Thymus (tissue), 11 donors: ENCODE measurements around the gene LEUTX. TPM values are rescaled to one million over a fixed set of nuclear protein-coding genes. Genes with fewer than 3 reads are reported as not detected.

Experiments
- DNase-seq, 9 donors: peaks; one replicate each; pipeline ENCODE4 v3.0.0-alpha.2; 2013; ENCODE audit warnings: low spot score in 9 of 9, low read depth in 6 of 9, missing footprints in 1 of 9
- H3K27ac ChIP-seq, 2 donors: one replicate each; pipeline ENCODE4 v1.5.1; 2013; ENCODE audit warnings: control low read depth in 1 of 2, low read depth in 1 of 2, low read length in 1 of 2, mild to moderate bottlenecking in 1 of 2, moderate library complexity in 1 of 2
- H3K27me3 ChIP-seq, 2 donors: one replicate each; pipeline ENCODE4 v1.5.1; 2013; ENCODE audit warnings: low read length in 1 of 2; ENCODE audit not compliant: control insufficient read depth in 2 of 2, insufficient read depth in 1 of 2
- H3K36me3 ChIP-seq, 2 donors: one replicate each; pipeline ENCODE4 v1.5.1; 2013; ENCODE audit warnings: low read length in 1 of 2, mild to moderate bottlenecking in 1 of 2, moderate library complexity in 1 of 2; ENCODE audit not compliant: control insufficient read depth in 2 of 2, insufficient read depth in 2 of 2
- H3K4me1 ChIP-seq, 2 donors: one replicate each; pipeline ENCODE4 v1.5.1; 2013; ENCODE audit warnings: low read length in 2 of 2; ENCODE audit not compliant: control insufficient read depth in 2 of 2, insufficient read depth in 2 of 2
- H3K4me3 ChIP-seq, 2 donors: one replicate each; pipeline ENCODE4 v1.5.1; 2013; ENCODE audit warnings: low read length in 2 of 2, control low read depth in 1 of 2, mild to moderate bottlenecking in 1 of 2
- H3K9me3 ChIP-seq, 2 donors: one replicate each; pipeline ENCODE4 v1.5.1; 2013; ENCODE audit warnings: low read length in 1 of 2, mild to moderate bottlenecking in 1 of 2; ENCODE audit not compliant: control insufficient read depth in 2 of 2, insufficient read depth in 1 of 2
- WGBS: extraction: QIAGEN DNeasy Blood & Tissue Kit; methylation state at CpG from one replicate; pipeline ENCODE4 v1.1.7; 2013; 5-methylcytosine and 5-hydroxymethylcytosine counted together
- polyA plus RNA-seq: library from polyadenylated mRNA; stranded (reverse); fragments of 200-250 nt; gene quantifications from one replicate; pipeline ENCODE4 v1.2.3, GENCODE V29; 2013
- total RNA-seq: library from RNA; stranded (reverse); fragments of 120-200 nt; gene quantifications from one replicate; pipeline ENCODE4 v1.2.4, GENCODE V29; 2013
- donor health status: healthy.

Gene LEUTX
- total and polyA plus RNA-seq, 2 donors: 0.09 to 0.46 TPM

GRCh38 chr19:39824143-39825092 is 45.8 kb downstream of the LEUTX start:
- 11% methylated on average over 47 of the region's 47 CpGs for WGBS
- Histone ChIP-seq H3K4me3 (peak overlapping the region; percentile 73 to 74), H3K27ac (peak overlapping the region; percentile 56 to 74), H3K4me1 (peaks cover 11 to 16% of the 10 kb centered on the region in 2 donors), H3K36me3 (peaks cover 36 to 38% of the 10 kb centered on the region in 2 donors), H3K27me3 (no peaks in the 10 kb centered on the region), H3K9me3 (no peaks in the 10 kb centered on the region)
- peak; percentile 74 to 95 (median 85) for DNase-seq

GRCh38 chr19:39825093-39825463 is 46.4 kb downstream of the LEUTX start:
- Histone ChIP-seq H3K27ac (peak overlapping the region in 1 of 2 donors; percentile 71), H3K4me3 (no peak overlapping the region), H3K9me3 (no peaks in the 10 kb centered on the region), H3K36me3 (peaks cover 43 to 44% of the 10 kb centered on the region in 2 donors), H3K27me3 (no peaks in the 10 kb centered on the region), H3K4me1 (peaks cover 11 to 16% of the 10 kb centered on the region in 2 donors)
- WGBS: 94% methylated on average over 11 of the region's 11 CpGs
- no peak for DNase-seq

- no peaks in the 10 kb centered on the region for H3K27me3 ChIP-seq
These were observed 47.0 kb downstream of the LEUTX start for GRCh38 chr19:39825531-39826076.

GRCh38 chr19:39826311-39826945 is 47.8 kb downstream of the LEUTX start:
- DNase-seq: no peak
- no peak overlapping the region for H3K4me3 ChIP-seq

More at GRCh38 chr19:39825531-39826076, 47.0 kb downstream of the LEUTX start:
- Histone ChIP-seq H3K27ac (no peak overlapping the region), H3K36me3 (peaks cover 48 to 49% of the 10 kb centered on the region in 2 donors), H3K4me3 (no peak overlapping the region), H3K9me3 (no peaks in the 10 kb centered on the region), H3K4me1 (peaks cover 11 to 16% of the 10 kb centered on the region in 2 donors)
- WGBS: 98% methylated on average over 17 of the region's 17 CpGs
- no peak for DNase-seq

GRCh38 chr19:39827216-39827615 is 48.6 kb downstream of the LEUTX start:
- peaks cover 21 to 24% of the 10 kb centered on the region in 2 donors for H3K4me1 ChIP-seq
- no peaks in the 10 kb centered on the region for H3K27me3 ChIP-seq
- H3K36me3 ChIP-seq: peaks cover 60 to 62% of the 10 kb centered on the region in 2 donors
- 98% methylated on average over 13 of the region's 13 CpGs for WGBS
- no peak overlapping the region for H3K4me3 ChIP-seq
- no peak for DNase-seq
- H3K9me3 ChIP-seq: no peaks in the 10 kb centered on the region
- H3K27ac ChIP-seq: no peak overlapping the region

More at GRCh38 chr19:39826311-39826945, 47.8 kb downstream of the LEUTX start:
- WGBS: over 99% methylated on average over 35 of the region's 35 CpGs
- Histone ChIP-seq H3K4me1 (peaks cover 13 to 16% of the 10 kb centered on the region in 2 donors), H3K36me3 (peaks cover 56 to 57% of the 10 kb centered on the region in 2 donors), H3K9me3 (no peaks in the 10 kb centered on the region), H3K27ac (no peak overlapping the region), H3K27me3 (no peaks in the 10 kb centered on the region)

GRCh38 chr19:39828015-39828653 is 49.5 kb downstream of the LEUTX start:
- Histone ChIP-seq H3K4me3 (no peak overlapping the region), H3K36me3 (peaks cover 60 to 62% of the 10 kb centered on the region in 2 donors), H3K27ac (no peak overlapping the region), H3K9me3 (no peaks in the 10 kb centered on the region), H3K4me1 (peaks cover 29 to 32% of the 10 kb centered on the region in 2 donors), H3K27me3 (no peaks in the 10 kb centered on the region)
- WGBS: 96% methylated on average over 26 of the region's 26 CpGs
- DNase-seq: no peak

- Histone ChIP-seq H3K9me3 (peaks cover 0 to 3% of the 10 kb centered on the region in 2 donors), H3K27ac (no peak overlapping the region), H3K4me3 (no peak overlapping the region), H3K27me3 (no peaks in the 10 kb centered on the region), H3K4me1 (peaks cover 27 to 29% of the 10 kb centered on the region in 2 donors), H3K36me3 (peaks cover 60 to 62% of the 10 kb centered on the region in 2 donors)
- 86% methylated on average over 5 of the region's 5 CpGs for WGBS
- DNase-seq: no peak
These were observed 50.0 kb downstream of the LEUTX start for GRCh38 chr19:39828654-39829032.

GRCh38 chr19:39829702-39830275 is 51.1 kb downstream of the LEUTX start:
- WGBS: 99% methylated on average over 10 of the region's 10 CpGs
- Histone ChIP-seq H3K9me3 (peaks cover 0 to 5% of the 10 kb centered on the region in 2 donors), H3K27me3 (no peaks in the 10 kb centered on the region), H3K4me1 (peaks cover 27 to 29% of the 10 kb centered on the region in 2 donors), H3K27ac (no peak overlapping the region), H3K36me3 (peaks cover 62 to 65% of the 10 kb centered on the region in 2 donors), H3K4me3 (no peak overlapping the region)
- no peak for DNase-seq
